ENCODE data around the gene LCE3E.

LCE3E gene

DNA sequence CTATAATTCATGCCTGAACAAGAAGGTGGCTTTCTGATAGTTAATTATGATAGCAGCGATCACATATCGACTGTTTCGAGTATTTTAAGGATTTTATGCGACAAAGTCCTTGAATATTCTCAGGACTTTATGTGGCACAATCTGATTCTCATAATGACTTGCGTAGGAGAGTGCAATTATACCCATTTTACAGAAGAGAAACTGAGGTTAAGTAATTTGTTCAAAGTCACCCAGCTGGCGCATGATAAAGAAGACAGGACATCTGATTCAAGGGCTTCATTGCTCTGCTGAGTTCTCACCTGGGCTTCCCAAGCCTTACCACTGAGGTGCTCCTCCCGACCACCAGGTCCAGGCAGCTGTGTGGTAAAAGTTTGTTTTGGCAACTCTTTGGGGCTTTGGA lies 50.5 kb downstream of the LCE3E start:
- no peak for DNase-seq (ENCODE audit: low spot score)

All from ecto neural progenitor cell (in vitro differentiated cells).